GM18502 (cell line): ENCODE measurements around the gene SLC4A8.

Experiments used
- ATAC-seq: cut with Tn5 transposase; IDR thresholded peaks from one replicate; pipeline ENCODE4 v1.9.1; 2021; ENCODE audit warnings: mild to moderate bottlenecking; ENCODE audit not compliant: unreplicated experiment, poor library complexity

The SLC4A8 gene

GRCh38 chr12:51424662-51425539, at the start of gene SLC4A8:
Gene SLC4A8, plus strand, starts transcription at chr12:51424831. Its CDS starts 157 bp downstream, at chr12:51424988.
- peak; percentile 89 for ATAC-seq

- ATAC-seq = no peak
Observed at GRCh38 chr12:51374856-51375255, 49.8 kb upstream of the SLC4A8 start.

GRCh38 chr12:51377099-51377984, 47.3 kb upstream of the SLC4A8 start:
- no peak for ATAC-seq

- no peak for ATAC-seq
Observed at GRCh38 chr12:51378749-51379148, 45.9 kb upstream of the SLC4A8 start.

GRCh38 chr12:51379571-51379970, 45.1 kb upstream of the SLC4A8 start:
- no peak for ATAC-seq

- no peak for ATAC-seq
Observed at GRCh38 chr12:51381226-51382079, 43.2 kb upstream of the SLC4A8 start.

- ATAC-seq = no peak
Observed at GRCh38 chr12:51382173-51382572, 42.5 kb upstream of the SLC4A8 start.

- no peak for ATAC-seq
Observed at GRCh38 chr12:51383269-51383905, 41.2 kb upstream of the SLC4A8 start.

- no peak for ATAC-seq
Observed at GRCh38 chr12:51386351-51386750, 38.3 kb upstream of the SLC4A8 start.

- no peak for ATAC-seq
Observed at GRCh38 chr12:51388069-51388799, 36.4 kb upstream of the SLC4A8 start.

GRCh38 chr12:51388846-51389245, 35.8 kb upstream of the SLC4A8 start:
- ATAC-seq = no peak

GRCh38 chr12:51389302-51389999, 35.2 kb upstream of the SLC4A8 start:
- no peak for ATAC-seq

GRCh38 chr12:51390457-51390856, 34.2 kb upstream of the SLC4A8 start:
- ATAC-seq = no peak

GRCh38 chr12:51390891-51391282, 33.7 kb upstream of the SLC4A8 start:
- ATAC-seq = peak; percentile 9

GRCh38 chr12:51391283-51392123, 33.1 kb upstream of the SLC4A8 start, which contains the start of gene GALNT6:
Gene GALNT6, minus strand, starts transcription at chr12:51391406. Its CDS starts 11,625 bp downstream, at chr12:51379781.
- peak; percentile 46 for ATAC-seq

GRCh38 chr12:51392556-51393237, 31.9 kb upstream of the SLC4A8 start:
- ATAC-seq = peak; percentile 50
